Stimulated activated naive CD8-positive, alpha-beta T cell treated with anti-CD3 and anti-CD28 coated beads, Interleukin-15, Interleukin-2, amounts not matched to agents 100 ng/mL and 50 ng/mL, for 24 hours (primary cell): Measurements from ENCODE around the gene ARMC9.

Experiments used
- H3K27ac Mint-ChIP-seq: one replicate; pipeline ENCODE4 v1.8.0; 2021; ENCODE audit warnings: mild to moderate bottlenecking, mixed read lengths
- H3K27me3 Mint-ChIP-seq: one replicate; pipeline ENCODE4 v1.8.0; 2021; ENCODE audit warnings: mixed read lengths
- H3K36me3 Mint-ChIP-seq: one replicate; pipeline ENCODE4 v1.8.0; 2021; ENCODE audit warnings: low read depth, mixed read lengths
- H3K4me1 Mint-ChIP-seq: one replicate; pipeline ENCODE4 v1.8.0; 2021; ENCODE audit warnings: low read depth, mixed read lengths
- H3K4me3 Mint-ChIP-seq: one replicate; pipeline ENCODE4 v1.8.0; 2021; ENCODE audit warnings: mild to moderate bottlenecking, mixed read lengths
- H3K9me3 Mint-ChIP-seq: one replicate; pipeline ENCODE4 v1.8.0; 2021; ENCODE audit warnings: mixed read lengths

Gene ARMC9

DNA sequence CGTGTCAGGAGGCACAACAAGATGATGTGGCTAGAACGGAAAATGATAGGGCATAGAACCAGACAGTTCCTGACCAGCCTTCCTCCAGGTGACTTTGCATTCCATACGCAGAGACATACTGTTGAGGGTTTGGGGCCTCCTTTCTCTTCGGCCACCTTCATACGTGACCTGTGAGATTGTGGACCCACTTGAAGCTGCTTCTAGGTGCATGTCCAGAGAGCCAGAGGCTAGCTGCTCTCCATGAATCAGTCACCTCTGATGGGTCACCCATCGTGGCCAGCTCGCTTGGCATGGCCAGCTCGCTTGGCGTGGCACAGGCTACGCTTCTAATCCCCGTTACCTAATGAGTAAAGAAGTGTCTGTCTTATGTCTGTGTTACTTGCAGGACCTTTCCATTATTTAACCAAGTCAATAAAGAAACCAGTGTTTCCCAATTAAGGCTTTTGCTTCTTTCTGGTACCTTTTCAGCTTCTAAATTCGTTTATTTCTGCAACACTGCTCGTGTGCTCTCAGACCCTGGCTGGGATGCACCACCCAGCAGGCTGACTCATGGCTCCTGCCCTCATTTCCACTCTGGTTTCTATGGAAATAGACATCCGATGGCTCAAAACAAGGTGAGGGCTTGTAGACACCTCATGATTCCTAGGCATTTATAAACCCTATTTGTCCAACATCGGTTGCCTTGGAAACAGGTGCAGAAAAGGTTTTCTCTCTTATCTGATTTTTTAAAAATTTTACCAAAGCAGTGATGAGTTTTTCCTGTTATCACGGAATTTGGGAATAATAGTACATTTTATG lies 110.4 kb downstream of the ARMC9 start:
- H3K4me1 Mint-ChIP-seq = peaks cover 4% of the 10 kb centered on the region
- H3K36me3 Mint-ChIP-seq = no peaks in the 10 kb centered on the region
- H3K4me3 Mint-ChIP-seq = no peak overlapping the region
- no peaks in the 10 kb centered on the region for H3K27me3 Mint-ChIP-seq
- no peak overlapping the region for H3K27ac Mint-ChIP-seq
- H3K9me3 Mint-ChIP-seq = no peaks in the 10 kb centered on the region

DNA sequence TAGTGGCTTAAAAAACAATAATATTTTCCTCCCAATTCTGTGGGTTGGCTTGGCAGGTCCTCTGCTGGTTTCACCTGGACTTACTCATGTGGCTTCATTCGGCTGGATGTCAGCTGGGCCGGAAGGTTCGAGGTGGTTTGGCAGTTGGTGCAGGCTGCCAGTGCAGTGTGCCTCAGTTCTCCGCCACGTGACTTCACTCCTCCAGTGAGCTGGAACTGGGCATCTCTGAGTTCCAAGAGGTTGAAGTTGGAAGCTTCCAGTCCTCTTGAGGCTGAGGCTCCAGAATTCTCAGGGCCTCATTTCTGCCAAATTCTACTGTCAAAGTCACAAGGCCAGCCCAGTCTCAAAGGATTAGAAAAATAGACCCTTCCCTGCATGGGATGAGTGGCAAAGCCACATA lies 113.6 kb downstream of the ARMC9 start:
- H3K36me3 Mint-ChIP-seq = peaks cover 10% of the 10 kb centered on the region
- H3K27ac Mint-ChIP-seq = no peak overlapping the region
- peaks cover 7% of the 10 kb centered on the region for H3K4me1 Mint-ChIP-seq
- no peak overlapping the region for H3K4me3 Mint-ChIP-seq
- H3K27me3 Mint-ChIP-seq = no peaks in the 10 kb centered on the region
- peaks cover 11% of the 10 kb centered on the region for H3K9me3 Mint-ChIP-seq

DNA sequence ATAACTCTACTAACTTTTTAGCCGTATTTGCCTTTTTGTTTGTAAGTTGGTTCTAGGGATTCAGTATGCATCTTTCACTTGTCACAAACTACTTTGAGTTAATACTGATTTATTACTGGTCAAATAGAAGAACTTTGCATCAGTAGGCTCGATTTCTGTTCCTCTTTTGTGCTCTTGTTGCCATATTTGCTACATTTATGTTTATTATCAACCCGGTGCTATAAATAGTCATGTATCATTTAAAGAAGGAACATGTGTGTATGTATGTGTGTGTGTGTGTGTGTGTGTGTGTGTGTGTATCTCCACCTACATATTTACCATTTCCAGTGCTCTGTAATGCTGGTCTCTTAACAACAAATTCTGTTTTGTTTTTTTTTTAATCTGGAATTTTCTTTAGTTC lies 117.5 kb downstream of the ARMC9 start:
- H3K27ac Mint-ChIP-seq = peak overlapping the region; percentile 26
- H3K9me3 Mint-ChIP-seq = peaks cover 25% of the 10 kb centered on the region
- peaks cover 17% of the 10 kb centered on the region for H3K36me3 Mint-ChIP-seq
- H3K27me3 Mint-ChIP-seq = no peaks in the 10 kb centered on the region
- H3K4me3 Mint-ChIP-seq = no peak overlapping the region
- H3K4me1 Mint-ChIP-seq = peaks cover 7% of the 10 kb centered on the region

DNA sequence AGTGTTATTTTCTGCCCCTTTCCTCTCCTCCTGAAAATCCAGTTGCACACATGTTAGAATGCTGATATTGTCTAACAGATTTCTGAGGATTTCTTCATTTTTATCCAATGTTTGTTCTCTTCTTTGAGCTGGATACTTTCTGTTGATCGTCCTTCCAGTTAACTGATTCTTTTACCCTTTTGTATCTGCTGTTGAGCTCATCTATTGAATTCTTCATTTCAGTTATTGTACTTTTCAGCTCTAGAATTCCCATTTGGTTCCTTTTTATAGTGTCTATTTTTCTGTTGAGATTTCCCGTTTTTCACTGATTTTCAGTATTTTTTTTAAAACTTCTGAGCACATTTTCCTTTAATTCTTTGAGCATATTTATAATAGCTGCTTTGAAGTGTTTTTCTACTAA lies 119.1 kb downstream of the ARMC9 start:
- peaks cover 17% of the 10 kb centered on the region for H3K36me3 Mint-ChIP-seq
- H3K4me3 Mint-ChIP-seq = no peak overlapping the region
- H3K27me3 Mint-ChIP-seq = peaks cover 2% of the 10 kb centered on the region
- H3K4me1 Mint-ChIP-seq = peaks cover 15% of the 10 kb centered on the region
- peaks cover 25% of the 10 kb centered on the region for H3K9me3 Mint-ChIP-seq
- H3K27ac Mint-ChIP-seq = no peak overlapping the region

DNA sequence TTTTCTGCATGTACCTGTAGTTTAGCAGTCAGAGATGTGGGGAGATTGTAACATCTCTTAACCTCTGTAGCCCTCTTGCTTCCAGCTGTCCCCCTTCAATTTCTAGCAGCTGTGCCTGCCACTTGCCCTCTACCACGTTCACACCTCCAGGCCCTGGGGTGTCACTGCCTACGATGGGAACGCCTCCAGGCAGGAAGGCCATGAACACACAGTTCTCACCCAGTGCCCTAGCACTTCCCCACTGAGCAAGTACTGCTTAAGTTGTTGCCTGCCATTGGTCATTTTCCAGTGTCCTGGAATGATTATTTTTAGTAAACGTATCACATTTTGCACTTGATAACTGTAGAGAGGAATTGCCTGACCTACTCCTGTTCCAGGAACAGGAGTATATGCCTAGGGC lies 120.0 kb downstream of the ARMC9 start:
- Mint-ChIP-seq H3K4me3 (no peak overlapping the region), H3K4me1 (peaks cover 18% of the 10 kb centered on the region), H3K27ac (no peak overlapping the region)

DNA sequence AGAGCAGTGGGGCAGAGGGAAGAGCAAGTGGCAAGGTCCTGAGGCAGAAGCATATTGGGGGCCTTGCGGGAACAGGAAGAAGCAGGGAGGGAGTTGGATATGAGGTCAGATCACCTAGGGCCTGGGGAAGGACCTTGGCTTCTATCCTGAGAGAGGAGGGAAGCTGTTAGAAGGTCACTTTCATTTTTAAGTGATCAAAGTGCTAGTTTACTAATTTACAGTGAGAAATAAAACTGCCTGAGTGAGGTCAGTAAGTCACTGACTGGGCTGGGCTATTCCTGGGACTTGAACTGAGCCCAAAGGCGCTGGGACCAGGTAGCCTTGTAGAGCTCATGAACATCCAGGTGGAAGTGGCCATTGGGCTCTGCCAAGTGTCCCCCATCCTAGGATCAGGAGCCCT lies 120.5 kb downstream of the ARMC9 start:
- Mint-ChIP-seq H3K9me3 (peaks cover 25% of the 10 kb centered on the region), H3K4me1 (peaks cover 18% of the 10 kb centered on the region)

More for the DNA sequence above, 120.0 kb downstream of the ARMC9 start:
- H3K36me3 Mint-ChIP-seq = peaks cover 17% of the 10 kb centered on the region
- H3K9me3 Mint-ChIP-seq = peaks cover 25% of the 10 kb centered on the region
- H3K27me3 Mint-ChIP-seq = peaks cover 6% of the 10 kb centered on the region

DNA sequence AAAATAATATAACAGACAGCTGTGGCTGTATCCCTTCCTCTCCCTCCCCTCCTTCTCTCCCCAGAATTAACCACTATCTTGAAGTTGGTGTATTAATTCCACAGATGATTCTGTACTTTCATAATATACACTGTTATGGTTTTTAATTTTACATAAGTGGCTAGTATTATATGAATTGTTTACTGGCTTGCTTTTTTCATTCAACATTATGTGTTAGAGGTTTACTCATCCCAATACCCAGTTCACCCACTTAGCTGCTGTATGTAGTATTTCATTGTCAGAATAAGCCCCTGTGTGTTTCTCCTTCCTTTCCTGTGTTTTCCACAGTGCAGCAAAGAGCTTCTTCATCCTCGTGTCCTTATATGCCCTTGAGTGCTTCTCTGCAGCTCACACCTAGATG lies 121.4 kb downstream of the ARMC9 start:
- Mint-ChIP-seq H3K4me1 (peaks cover 18% of the 10 kb centered on the region), H3K27me3 (peaks cover 6% of the 10 kb centered on the region), H3K4me3 (no peak overlapping the region), H3K27ac (no peak overlapping the region), H3K36me3 (peaks cover 17% of the 10 kb centered on the region), H3K9me3 (peaks cover 25% of the 10 kb centered on the region)

More for the DNA sequence above, 120.5 kb downstream of the ARMC9 start:
- no peak overlapping the region for H3K4me3 Mint-ChIP-seq
- peaks cover 6% of the 10 kb centered on the region for H3K27me3 Mint-ChIP-seq
- peaks cover 17% of the 10 kb centered on the region for H3K36me3 Mint-ChIP-seq
- no peak overlapping the region for H3K27ac Mint-ChIP-seq

DNA sequence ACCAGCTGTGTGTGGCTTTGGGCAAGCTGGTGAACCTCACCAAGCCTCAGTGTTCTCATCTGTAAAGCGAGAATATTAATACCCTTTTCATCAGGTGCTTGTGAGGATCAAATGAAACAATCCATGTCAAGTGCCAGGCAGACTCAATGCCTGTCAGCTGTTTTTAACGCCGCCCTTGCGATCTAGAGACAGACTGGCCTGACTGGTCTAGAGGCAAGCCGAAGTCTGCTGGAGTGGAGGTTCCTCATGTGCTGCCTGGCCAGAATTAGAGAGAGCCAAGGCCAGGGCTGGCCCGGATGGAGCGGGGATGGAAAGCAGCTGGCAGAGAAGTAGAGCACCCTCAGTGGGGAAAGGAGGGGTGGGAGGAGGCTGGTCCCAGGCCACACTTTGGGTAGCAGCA lies 122.6 kb downstream of the ARMC9 start:
- Mint-ChIP-seq H3K27ac (no peak overlapping the region), H3K27me3 (peaks cover 6% of the 10 kb centered on the region), H3K4me1 (peaks cover 15% of the 10 kb centered on the region), H3K9me3 (peaks cover 21% of the 10 kb centered on the region), H3K4me3 (no peak overlapping the region), H3K36me3 (peaks cover 12% of the 10 kb centered on the region)

DNA sequence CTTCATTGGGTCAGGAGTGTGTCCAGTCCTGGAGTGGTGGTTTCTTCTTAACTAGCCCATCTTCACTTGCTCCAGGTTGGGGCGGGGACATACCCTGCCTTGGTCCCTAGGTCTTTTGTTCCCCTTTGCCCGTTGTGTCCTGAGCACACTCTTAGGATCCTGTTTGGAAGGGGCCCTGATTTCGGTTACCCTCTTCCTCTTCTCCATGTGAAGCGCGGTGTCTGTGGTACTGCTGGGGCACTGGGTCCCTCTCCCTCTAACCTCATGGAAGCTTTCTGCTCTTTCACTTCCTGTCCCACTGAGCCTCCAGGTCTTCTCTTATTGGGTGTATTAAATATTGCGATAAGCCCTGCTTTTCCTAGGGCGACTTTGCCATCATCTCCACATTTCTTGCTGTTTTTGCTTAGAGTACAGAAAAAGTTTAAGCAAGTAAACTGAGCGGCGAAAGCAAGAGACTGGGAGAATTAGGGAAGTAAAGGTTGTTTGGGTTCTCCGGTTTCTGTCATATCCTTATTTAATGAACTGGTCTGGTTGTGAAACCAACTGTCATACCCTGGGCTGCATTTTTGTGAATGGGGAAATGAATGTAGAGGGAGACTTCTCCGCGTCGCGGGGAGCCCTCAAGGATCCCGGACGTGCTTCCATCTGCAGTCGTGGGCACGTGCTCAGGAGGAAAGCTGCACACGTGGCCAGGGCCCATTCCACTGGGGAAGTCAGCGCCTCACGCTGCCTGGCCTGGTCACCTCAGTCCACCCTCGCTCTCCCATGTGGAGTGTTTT lies 123.3 kb downstream of the ARMC9 start:
- Mint-ChIP-seq H3K4me3 (no peak overlapping the region), H3K27me3 (peaks cover 6% of the 10 kb centered on the region), H3K4me1 (peaks cover 15% of the 10 kb centered on the region), H3K27ac (no peak overlapping the region), H3K36me3 (peaks cover 10% of the 10 kb centered on the region), H3K9me3 (peaks cover 17% of the 10 kb centered on the region)

DNA sequence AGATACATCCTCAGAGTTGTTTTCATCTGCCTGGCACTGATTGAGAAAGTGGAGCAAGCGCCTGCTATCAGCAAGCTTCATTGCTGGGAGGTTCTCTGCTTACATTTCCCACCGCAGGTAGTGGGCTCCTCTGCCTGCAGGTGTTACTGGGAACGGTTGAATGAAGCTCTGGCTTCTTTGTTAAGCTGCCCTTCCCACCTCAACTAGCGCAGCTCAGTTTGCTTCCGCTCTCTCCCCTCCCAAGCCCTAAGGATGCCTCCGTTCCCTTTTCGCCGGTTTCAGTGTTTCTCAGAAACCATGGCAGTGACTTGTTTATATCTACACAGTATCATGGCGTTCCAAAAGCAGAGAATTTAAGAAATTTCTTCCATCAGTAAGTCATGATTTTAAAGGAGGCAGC lies 124.9 kb downstream of the ARMC9 start:
- Mint-ChIP-seq H3K4me1 (peaks cover 15% of the 10 kb centered on the region), H3K27ac (no peak overlapping the region), H3K36me3 (no peaks in the 10 kb centered on the region), H3K4me3 (no peak overlapping the region), H3K27me3 (peaks cover 6% of the 10 kb centered on the region), H3K9me3 (peaks cover 4% of the 10 kb centered on the region)

DNA sequence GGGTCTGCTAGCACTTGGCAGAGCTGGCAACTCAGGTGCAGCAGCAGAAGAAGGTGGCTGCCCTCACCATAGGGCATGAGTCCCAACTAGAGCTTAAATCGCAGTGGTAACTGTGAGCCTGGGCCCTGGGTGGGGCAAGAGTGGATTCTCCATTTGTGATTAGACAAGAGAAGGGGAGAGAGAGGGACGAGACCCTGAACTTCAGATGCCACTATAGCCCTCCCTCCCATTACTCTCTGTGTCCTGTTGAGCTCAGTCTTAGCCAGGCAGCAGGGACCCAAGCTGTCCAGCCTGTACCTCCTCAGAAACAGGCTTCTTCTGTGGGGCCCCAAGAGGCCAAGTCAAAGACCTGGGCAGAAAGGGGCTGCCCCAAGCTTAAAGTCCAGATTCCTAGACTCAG lies 127.4 kb downstream of the ARMC9 start:
- Mint-ChIP-seq H3K9me3 (no peaks in the 10 kb centered on the region), H3K4me3 (no peak overlapping the region), H3K27me3 (peaks cover 6% of the 10 kb centered on the region), H3K27ac (no peak overlapping the region), H3K36me3 (no peaks in the 10 kb centered on the region), H3K4me1 (peaks cover 15% of the 10 kb centered on the region)

DNA sequence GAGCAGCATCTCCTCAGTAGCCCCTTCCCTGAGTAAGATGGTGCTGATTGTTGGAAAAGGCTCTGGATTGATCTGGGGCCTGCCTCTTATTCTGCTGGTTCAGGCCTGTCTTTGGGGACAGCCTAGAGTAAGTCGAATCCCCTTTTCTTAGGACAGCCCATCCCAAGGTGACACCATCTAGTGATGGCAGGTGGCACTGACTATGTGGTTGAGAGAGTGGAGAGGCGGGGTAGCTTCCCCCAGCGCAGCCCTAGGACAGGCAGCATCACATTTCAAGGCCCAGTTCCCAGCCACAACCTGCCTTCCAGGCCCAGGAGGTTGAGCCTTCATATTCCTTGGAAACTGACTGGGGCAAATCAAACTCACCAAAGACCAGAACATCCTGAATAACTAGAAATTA lies 128.0 kb downstream of the ARMC9 start:
- H3K27ac Mint-ChIP-seq = no peak overlapping the region
- no peaks in the 10 kb centered on the region for H3K9me3 Mint-ChIP-seq
- H3K4me3 Mint-ChIP-seq = no peak overlapping the region
- H3K27me3 Mint-ChIP-seq = peaks cover 6% of the 10 kb centered on the region
- peaks cover 14% of the 10 kb centered on the region for H3K4me1 Mint-ChIP-seq
- no peaks in the 10 kb centered on the region for H3K36me3 Mint-ChIP-seq

DNA sequence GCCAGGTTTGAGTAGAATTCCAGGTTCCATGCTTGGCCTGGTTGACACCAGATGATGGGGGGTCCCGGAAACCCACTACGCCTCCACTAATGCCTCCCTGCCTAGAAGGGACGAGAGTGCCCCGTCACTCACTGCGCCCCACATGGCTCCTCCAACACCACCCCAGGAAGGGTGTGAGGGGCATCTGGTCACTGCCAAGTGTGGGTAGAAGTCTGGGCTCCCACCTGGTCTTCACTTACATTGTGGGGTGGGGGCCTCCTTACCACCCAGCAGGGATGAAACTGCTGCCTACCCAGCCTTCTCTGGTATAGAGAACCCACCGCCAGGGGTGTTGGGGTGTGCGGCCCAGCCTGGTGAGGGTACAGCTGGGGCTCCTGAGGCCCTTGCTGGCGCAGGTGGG lies 131.9 kb downstream of the ARMC9 start:
- H3K36me3 Mint-ChIP-seq = no peaks in the 10 kb centered on the region
- no peaks in the 10 kb centered on the region for H3K4me1 Mint-ChIP-seq
- no peak overlapping the region for H3K27ac Mint-ChIP-seq
- H3K27me3 Mint-ChIP-seq = no peaks in the 10 kb centered on the region
- H3K9me3 Mint-ChIP-seq = no peaks in the 10 kb centered on the region
- H3K4me3 Mint-ChIP-seq = no peak overlapping the region

DNA sequence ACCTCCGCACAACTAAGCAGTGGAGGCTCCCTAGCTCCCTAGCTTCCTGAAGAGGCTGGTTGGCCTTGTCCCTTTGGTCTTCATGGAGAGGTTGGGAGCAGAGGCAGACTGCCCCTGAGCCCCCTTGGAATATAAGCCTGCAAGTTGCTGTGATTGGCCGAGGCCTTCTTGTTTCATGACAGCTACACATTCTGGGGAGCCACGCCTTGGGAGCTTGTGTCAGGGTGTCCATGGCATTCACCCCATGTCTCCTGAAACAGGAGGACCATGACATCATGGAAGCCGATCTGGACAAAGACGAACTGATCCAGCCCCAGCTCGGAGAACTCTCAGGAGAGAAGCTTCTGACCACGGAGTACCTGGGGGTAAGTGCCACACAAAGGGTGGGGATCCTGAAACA lies 133.1 kb downstream of the ARMC9 start:
- Mint-ChIP-seq H3K4me1 (no peaks in the 10 kb centered on the region), H3K27me3 (no peaks in the 10 kb centered on the region), H3K36me3 (no peaks in the 10 kb centered on the region), H3K27ac (no peak overlapping the region), H3K9me3 (no peaks in the 10 kb centered on the region), H3K4me3 (no peak overlapping the region)

DNA sequence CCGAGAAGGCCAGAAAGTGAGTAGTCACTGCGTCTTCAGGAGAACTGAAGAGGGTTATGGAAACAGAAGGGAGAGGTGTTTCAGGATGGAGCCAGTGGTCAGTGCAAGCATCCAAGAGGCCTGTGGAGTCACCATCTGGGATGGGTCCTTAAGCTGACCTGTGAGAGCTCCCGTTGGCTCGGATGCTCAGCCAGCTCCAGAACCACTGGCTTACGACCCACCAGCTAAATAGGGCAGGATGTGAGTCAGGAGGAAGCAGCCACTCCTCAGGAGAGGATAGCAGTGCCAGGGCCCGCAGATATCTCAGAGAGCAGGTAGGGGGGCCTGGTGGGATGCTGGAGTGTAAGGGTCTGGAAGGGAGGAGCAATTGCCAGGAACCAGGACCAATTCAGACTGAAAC lies 134.0 kb downstream of the ARMC9 start:
- Mint-ChIP-seq H3K4me3 (no peak overlapping the region), H3K27me3 (no peaks in the 10 kb centered on the region), H3K4me1 (no peaks in the 10 kb centered on the region), H3K27ac (no peak overlapping the region), H3K36me3 (no peaks in the 10 kb centered on the region), H3K9me3 (no peaks in the 10 kb centered on the region)
